Measurements from ENCODE around the gene EPHA3.

- TF ChIP-seq EP300 (IDR thresholded peaks at IDR 0.05) (no peak), POLR2A (IDR thresholded peaks at IDR 0.05) (no peak)
- TF ChIP-seq, protein P1, sequence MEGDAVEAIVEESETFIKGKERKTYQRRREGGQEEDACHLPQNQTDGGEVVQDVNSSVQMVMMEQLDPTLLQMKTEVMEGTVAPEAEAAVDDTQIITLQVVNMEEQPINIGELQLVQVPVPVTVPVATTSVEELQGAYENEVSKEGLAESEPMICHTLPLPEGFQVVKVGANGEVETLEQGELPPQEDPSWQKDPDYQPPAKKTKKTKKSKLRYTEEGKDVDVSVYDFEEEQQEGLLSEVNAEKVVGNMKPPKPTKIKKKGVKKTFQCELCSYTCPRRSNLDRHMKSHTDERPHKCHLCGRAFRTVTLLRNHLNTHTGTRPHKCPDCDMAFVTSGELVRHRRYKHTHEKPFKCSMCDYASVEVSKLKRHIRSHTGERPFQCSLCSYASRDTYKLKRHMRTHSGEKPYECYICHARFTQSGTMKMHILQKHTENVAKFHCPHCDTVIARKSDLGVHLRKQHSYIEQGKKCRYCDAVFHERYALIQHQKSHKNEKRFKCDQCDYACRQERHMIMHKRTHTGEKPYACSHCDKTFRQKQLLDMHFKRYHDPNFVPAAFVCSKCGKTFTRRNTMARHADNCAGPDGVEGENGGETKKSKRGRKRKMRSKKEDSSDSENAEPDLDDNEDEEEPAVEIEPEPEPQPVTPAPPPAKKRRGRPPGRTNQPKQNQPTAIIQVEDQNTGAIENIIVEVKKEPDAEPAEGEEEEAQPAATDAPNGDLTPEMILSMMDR (IDR thresholded peaks at IDR 0.05) = no peak
Measured at GRCh38 chr3:89212619-89213018, 105.2 kb downstream of the EPHA3 start.

Measured in ovary (tissue), 3 donors.